H1 (cell line): ENCODE measurements around the gene RSKR. TPM values are rescaled to one million over a fixed set of nuclear protein-coding genes. Genes with fewer than 3 reads are reported as not detected.

Experiments
- JUN ChIP-seq: IDR thresholded peaks from 2 replicates; pipeline ENCODE4 v1.6.1; 2011; ENCODE audit warnings: low read depth, mild to moderate bottlenecking, improper control_type of control experiment, low read length
- SIRT6 ChIP-seq: IDR thresholded peaks from one replicate; pipeline ENCODE4 v1.7.1; 2012; ENCODE audit warnings: low read length, inconsistent platforms
- SRF ChIP-seq: IDR thresholded peaks from 2 replicates; pipeline ENCODE4 v1.6.1; 2011; ENCODE audit warnings: mild to moderate bottlenecking, low read depth, low read length, moderate library complexity
- polyA plus RNA-seq, 7 experiments: library from polyadenylated mRNA; depleted of rRNA in 3 of 7; stranded (reverse) in 5 of 7; unstranded in 2 of 7; fragments of >200 nt in 5 of 7; fragments of 200-250 nt in 2 of 7; gene quantifications; 1 replicate in 5 of 7; 2 replicates in 1 of 7; 4 replicates in 1 of 7; pipeline versions ENCODE4 v1.2.1 to v1.2.3, GENCODE V29; 2011 to 2013; ENCODE audit warnings: missing spikeins in 2 of 7, mixed read lengths in 2 of 7
- total RNA-seq: library from RNA; stranded (reverse); fragmentation: NEBNext Ultra II Directional; extraction: Animal tissue kit (Norgen Biotek cat#: 25700); gene quantifications from 2 replicates; pipeline ENCODE4 v1.2.1, GENCODE V29; 2021
- TF ChIP-seq, protein P1 (sequence below), 3 experiments: IDR thresholded peaks; 1 replicate in 2 of 3; 2 replicates in 1 of 3; pipeline versions ENCODE4 v1.5.1 to v1.6.1; 2011; ENCODE audit warnings: low read length in 3 of 3, mild to moderate bottlenecking in 3 of 3, inconsistent platforms in 2 of 3, low read depth in 1 of 3, moderate library complexity in 1 of 3; ENCODE audit not compliant: insufficient read depth in 1 of 3; ENCODE audit errors: control extremely low read depth in 1 of 3

The RSKR gene
- total and polyA plus RNA-seq, 2 of the 8 experiments (the other 6 are each of a cell fraction or from before 2014, with no cell fraction given), result 24.1 to 28.5 TPM

- TF ChIP-seq SIRT6 (no peak), SRF (no peak), JUN (no peak)
- TF ChIP-seq, protein P1, sequence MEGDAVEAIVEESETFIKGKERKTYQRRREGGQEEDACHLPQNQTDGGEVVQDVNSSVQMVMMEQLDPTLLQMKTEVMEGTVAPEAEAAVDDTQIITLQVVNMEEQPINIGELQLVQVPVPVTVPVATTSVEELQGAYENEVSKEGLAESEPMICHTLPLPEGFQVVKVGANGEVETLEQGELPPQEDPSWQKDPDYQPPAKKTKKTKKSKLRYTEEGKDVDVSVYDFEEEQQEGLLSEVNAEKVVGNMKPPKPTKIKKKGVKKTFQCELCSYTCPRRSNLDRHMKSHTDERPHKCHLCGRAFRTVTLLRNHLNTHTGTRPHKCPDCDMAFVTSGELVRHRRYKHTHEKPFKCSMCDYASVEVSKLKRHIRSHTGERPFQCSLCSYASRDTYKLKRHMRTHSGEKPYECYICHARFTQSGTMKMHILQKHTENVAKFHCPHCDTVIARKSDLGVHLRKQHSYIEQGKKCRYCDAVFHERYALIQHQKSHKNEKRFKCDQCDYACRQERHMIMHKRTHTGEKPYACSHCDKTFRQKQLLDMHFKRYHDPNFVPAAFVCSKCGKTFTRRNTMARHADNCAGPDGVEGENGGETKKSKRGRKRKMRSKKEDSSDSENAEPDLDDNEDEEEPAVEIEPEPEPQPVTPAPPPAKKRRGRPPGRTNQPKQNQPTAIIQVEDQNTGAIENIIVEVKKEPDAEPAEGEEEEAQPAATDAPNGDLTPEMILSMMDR (IDR thresholded peaks at IDR 0.05; ENCODE audit: control extremely low read depth in 1 of 3, insufficient read depth in 1 of 3, low read depth in 1 of 3, low read length in 3 of 3), result no peak
Observed at GRCh38 chr17:28597606-28598383, 16.2 kb downstream of the RSKR start (continued).
